HepG2 (cell line): ENCODE measurements around the gene OSBPL8. TPM values are rescaled to one million over a fixed set of nuclear protein-coding genes. Genes with fewer than 3 reads are reported as not detected.

Source experiments
- ATAC-seq: fragments of 200-7000 bp; cut with Tn5 transposase; 3 replicates; pipeline ENCODE4 v1.9.1; 2020; ENCODE audit warnings: mild to moderate bottlenecking, moderate library complexity
- BruUV-seq: library from RNA; stranded (reverse); fragments of 400-500 nt; replicated peaks from 2 replicates; lab custom pipeline; 2021; lab: Mats Ljungman, UMichigan
- CTCF ChIA-PET: fragments of 300-600 bp; formaldehyde crosslinking; extraction: SDS; loops from one replicate; lab custom pipeline; 2021; ENCODE audit warnings: low total read pairs, inconsistent platforms, low intra/inter-chr PET ratio; lab: Yijun Ruan, JAX
- POLR2A ChIA-PET: fragments of 350-600 bp; sonication (Branson Sonifier 250); formaldehyde crosslinking; loops from one replicate; lab custom pipeline; 2020; ENCODE audit warnings: antibody characterized with exemption, inconsistent platforms; lab: Yijun Ruan, JAX
- DNase-seq: peaks from one replicate; pipeline ENCODE4 v3.0.0-alpha.2; 2015; ENCODE audit warnings: low spot score
- FAIRE-seq: peaks from 3 replicates; lab custom pipeline; 2011; peaks lifted over from hg19 to GRCh38; lab: Jason Lieb, UNC
- H2AFZ ChIP-seq: one replicate; pipeline ENCODE4 v1.6.1; 2011; ENCODE audit warnings: low read length, inconsistent platforms
- H3K27ac ChIP-seq: fragments of 300-600 bp; 3 replicates; pipeline ENCODE4 v1.8.0; 2011; ENCODE audit warnings: mixed run types, mild to moderate bottlenecking, mixed read lengths, low read length, inconsistent platforms; ENCODE audit not compliant: insufficient read depth; ENCODE audit errors: extremely low read length
- H3K27me3 ChIP-seq, 2 experiments: fragments of 200-600 bp in 1 of 2; 2 replicates in 1 of 2; 3 replicates in 1 of 2; pipeline versions ENCODE4 v1.6.0 to v1.8.0; 2011; ENCODE audit warnings: low read length in 2 of 2, mild to moderate bottlenecking in 2 of 2, moderate library complexity in 2 of 2, inconsistent platforms in 1 of 2; ENCODE audit not compliant: insufficient read depth in 2 of 2, control insufficient read depth in 1 of 2
- H3K36me3 ChIP-seq, 2 experiments: fragments of 200-600 bp in 1 of 2; replicated peaks in 1 of 2; 2 replicates in 1 of 2; 3 replicates in 1 of 2; pipeline versions ENCODE4 v1.5.1 to v1.8.0; 2011; ENCODE audit warnings: low read length in 2 of 2, inconsistent platforms in 1 of 2; ENCODE audit not compliant: insufficient read depth in 2 of 2, control insufficient read depth in 1 of 2
- H3K4me1 ChIP-seq: 2 replicates; pipeline ENCODE4 v1.5.1; 2012; ENCODE audit warnings: low read length, inconsistent platforms; ENCODE audit not compliant: insufficient read depth
- H3K4me2 ChIP-seq: 2 replicates; pipeline ENCODE4 v1.6.0; 2011; ENCODE audit warnings: low read depth, low read length, inconsistent platforms
- H3K4me3 ChIP-seq, 3 experiments: fragments of 200-600 bp in 1 of 3; sonication (generic), shearing (Covaris generic) in 1 of 3; replicated peaks in 1 of 3; 2 replicates each; pipeline ENCODE4 v1.5.1; 2011 to 2016; ENCODE audit warnings: low read length in 3 of 3, inconsistent platforms in 2 of 3, low read depth in 2 of 3, mild to moderate bottlenecking in 2 of 3, control low read depth in 1 of 3, mixed read lengths in 1 of 3; ENCODE audit not compliant: insufficient read depth in 1 of 3
- H3K79me2 ChIP-seq: one replicate; pipeline ENCODE4 v1.6.1; 2011; ENCODE audit warnings: low read length, inconsistent platforms; ENCODE audit not compliant: insufficient read depth
- H3K9ac ChIP-seq: 2 replicates; pipeline ENCODE4 v1.6.0; 2011; ENCODE audit warnings: mild to moderate bottlenecking, low read depth, low read length, inconsistent platforms; ENCODE audit not compliant: insufficient read depth
- H3K9me3 ChIP-seq: 2 replicates; pipeline ENCODE4 v1.5.1; 2012; ENCODE audit warnings: mild to moderate bottlenecking, low read length
- H4K20me1 ChIP-seq: 2 replicates; pipeline ENCODE4 v1.6.0; 2011; ENCODE audit warnings: inconsistent platforms, mild to moderate bottlenecking, low read length, moderate library complexity; ENCODE audit not compliant: insufficient read depth
- HNRNPH1 ChIP-seq: fragments of 200-400 bp; formaldehyde crosslinking; optimal IDR thresholded peaks from 2 replicates; pipeline ENCODE3; 2017; ENCODE audit warnings: mild to moderate bottlenecking, low read depth, low read length
- PAX8 ChIP-seq: sonication (generic); formaldehyde crosslinking; IDR thresholded peaks from 2 replicates; pipeline ENCODE4 v1.8.0; 2022; ENCODE audit warnings: mild to moderate bottlenecking, missing genetic modification reagents, borderline replicate concordance
- ZBTB7A ChIP-seq: sonication (generic); formaldehyde crosslinking; IDR thresholded peaks from 2 replicates; pipeline ENCODE4 v1.8.0; 2022; ENCODE audit warnings: mild to moderate bottlenecking, missing genetic modification reagents
- ZFP82 ChIP-seq: sonication (generic); formaldehyde crosslinking; IDR thresholded peaks from 2 replicates; pipeline ENCODE4 v1.5.1; 2020; ENCODE audit warnings: mild to moderate bottlenecking, missing genetic modification reagents, borderline replicate concordance
- ZNF850 ChIP-seq: sonication (generic); formaldehyde crosslinking; conservative IDR thresholded peaks from 2 replicates; pipeline ENCODE4 v1.9.0; 2021; ENCODE audit warnings: mild to moderate bottlenecking, missing genetic modification reagents
- ZNF879 ChIP-seq: sonication (generic); formaldehyde crosslinking; IDR thresholded peaks from 2 replicates; pipeline ENCODE4 v1.8.1; 2023; ENCODE audit warnings: missing genetic modification reagents
- ZNF883 ChIP-seq: sonication (generic); formaldehyde crosslinking; IDR thresholded peaks from 2 replicates; pipeline ENCODE4 v1.5.1; 2020; ENCODE audit warnings: mild to moderate bottlenecking, missing genetic modification reagents; ENCODE audit errors: not compliant biosample characterization
- in situ Hi-C: cut with HindIII; loops from 2 replicates; pipeline ENCODE4 v1.10.0; 2017; ENCODE audit warnings: low pct_unique_long_range_greater_than_20kb; ENCODE audit not compliant: extremely low pct_ligation_motif_present
- intact Hi-C: fragments of 100-400 bp; cut with micrococcal nuclease; formaldehyde crosslinking; loops from one replicate; pipeline ENCODE4 v1.10.0; 2022; ENCODE audit not compliant: unreplicated experiment
- polyA plus RNA-seq, 8 experiments: library from polyadenylated mRNA; depleted of rRNA in 3 of 8; stranded (reverse) in 7 of 8; unstranded in 1 of 8; fragments of >200 nt; fragmentation: Illumina TruSeq in 4 of 8; extraction: Trizol in 4 of 8; gene quantifications; 2 replicates each; pipeline versions ENCODE4 v1.2.1 to v1.2.3, GENCODE V29; 2011 to 2016; ENCODE audit warnings: low read depth in 4 of 8, missing spikeins in 1 of 8, mixed read lengths in 1 of 8; ENCODE audit not compliant: insufficient read depth in 1 of 8
- total RNA-seq, 5 experiments: library from RNA; depleted of rRNA; stranded (reverse); fragments of >200 nt; fragmentation: Illumina TruSeq; extraction: Trizol; gene quantifications; 2 replicates each; pipeline ENCODE4 v1.2.3, GENCODE V29; 2016; ENCODE audit warnings: low read depth in 1 of 5
- TF ChIP-seq, protein P1 (sequence below): IDR thresholded peaks from 2 replicates; pipeline ENCODE4 v1.4.0; 2020; ENCODE audit warnings: mild to moderate bottlenecking, missing genetic modification reagents
- TF ChIP-seq, protein P2 (sequence below): sonication (generic); formaldehyde crosslinking; IDR thresholded peaks from 2 replicates; pipeline ENCODE4 v1.5.0; 2020; ENCODE audit warnings: mild to moderate bottlenecking, missing genetic modification reagents, borderline replicate concordance

Gene OSBPL8
- total and polyA plus RNA-seq, 2 of the 13 experiments (the other 11 are each of a cell fraction or from before 2014, with no cell fraction given): 11.0 to 33.9 TPM

DNA sequence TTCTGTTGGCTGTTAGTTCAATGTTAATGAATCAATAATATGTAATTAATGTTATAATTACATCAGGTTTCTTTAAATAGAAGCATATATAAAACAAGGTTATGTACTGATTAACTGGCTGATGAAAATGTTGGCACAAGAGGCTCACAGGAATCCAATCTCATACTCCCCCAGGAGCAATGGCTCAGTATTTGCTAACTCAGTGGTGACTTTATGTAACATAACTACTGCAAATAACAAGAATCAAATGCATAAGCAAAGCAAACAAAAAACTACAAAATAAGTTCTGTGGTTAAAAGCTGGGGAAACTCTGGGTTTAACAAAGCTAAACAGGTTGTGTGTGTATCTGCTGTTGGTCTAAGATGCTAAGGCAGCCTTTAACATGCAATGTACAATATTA, 183.6 kb downstream of the OSBPL8 start:
- H3K36me3 ChIP-seq: peaks cover 1 to 9% of the 10 kb centered on the region in 2 experiments; a peak in 1 of 5 replicates
- H3K79me2 ChIP-seq: no peaks in the 10 kb centered on the region
- H3K9me3 ChIP-seq: no peaks in the 10 kb centered on the region
- no peak overlapping the region for H3K4me3 ChIP-seq
- no peak overlapping the region for H2AFZ ChIP-seq
- intact Hi-C loops (no loop called here), in situ Hi-C loops (no loop called here)
- ATAC-seq (no peak), FAIRE-seq (no peak), DNase-seq (peak; percentile 9)
- H3K27me3 ChIP-seq: no peaks in the 10 kb centered on the region
- BruUV-seq: no TSS peak
- no peaks in the 10 kb centered on the region for H4K20me1 ChIP-seq
- no peak overlapping the region for H3K27ac ChIP-seq
- H3K4me2 ChIP-seq: no peak overlapping the region
- POLR2A ChIA-PET: no interaction called here
- TF ChIP-seq ZNF883 (CRISPR knock-in tag) (no peak), HNRNPH1 (no peak), ZNF879 (CRISPR knock-in tag) (no peak), ZNF850 (CRISPR knock-in tag) (no peak), ZBTB7A (CRISPR knock-in tag) (no peak), PAX8 (no peak), ZFP82 (CRISPR knock-in tag) (no peak)
- TF ChIP-seq, protein P1, sequence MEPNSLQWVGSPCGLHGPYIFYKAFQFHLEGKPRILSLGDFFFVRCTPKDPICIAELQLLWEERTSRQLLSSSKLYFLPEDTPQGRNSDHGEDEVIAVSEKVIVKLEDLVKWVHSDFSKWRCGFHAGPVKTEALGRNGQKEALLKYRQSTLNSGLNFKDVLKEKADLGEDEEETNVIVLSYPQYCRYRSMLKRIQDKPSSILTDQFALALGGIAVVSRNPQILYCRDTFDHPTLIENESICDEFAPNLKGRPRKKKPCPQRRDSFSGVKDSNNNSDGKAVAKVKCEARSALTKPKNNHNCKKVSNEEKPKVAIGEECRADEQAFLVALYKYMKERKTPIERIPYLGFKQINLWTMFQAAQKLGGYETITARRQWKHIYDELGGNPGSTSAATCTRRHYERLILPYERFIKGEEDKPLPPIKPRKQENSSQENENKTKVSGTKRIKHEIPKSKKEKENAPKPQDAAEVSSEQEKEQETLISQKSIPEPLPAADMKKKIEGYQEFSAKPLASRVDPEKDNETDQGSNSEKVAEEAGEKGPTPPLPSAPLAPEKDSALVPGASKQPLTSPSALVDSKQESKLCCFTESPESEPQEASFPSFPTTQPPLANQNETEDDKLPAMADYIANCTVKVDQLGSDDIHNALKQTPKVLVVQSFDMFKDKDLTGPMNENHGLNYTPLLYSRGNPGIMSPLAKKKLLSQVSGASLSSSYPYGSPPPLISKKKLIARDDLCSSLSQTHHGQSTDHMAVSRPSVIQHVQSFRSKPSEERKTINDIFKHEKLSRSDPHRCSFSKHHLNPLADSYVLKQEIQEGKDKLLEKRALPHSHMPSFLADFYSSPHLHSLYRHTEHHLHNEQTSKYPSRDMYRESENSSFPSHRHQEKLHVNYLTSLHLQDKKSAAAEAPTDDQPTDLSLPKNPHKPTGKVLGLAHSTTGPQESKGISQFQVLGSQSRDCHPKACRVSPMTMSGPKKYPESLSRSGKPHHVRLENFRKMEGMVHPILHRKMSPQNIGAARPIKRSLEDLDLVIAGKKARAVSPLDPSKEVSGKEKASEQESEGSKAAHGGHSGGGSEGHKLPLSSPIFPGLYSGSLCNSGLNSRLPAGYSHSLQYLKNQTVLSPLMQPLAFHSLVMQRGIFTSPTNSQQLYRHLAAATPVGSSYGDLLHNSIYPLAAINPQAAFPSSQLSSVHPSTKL (CRISPR knock-in tag): no peak
- TF ChIP-seq, protein P2, sequence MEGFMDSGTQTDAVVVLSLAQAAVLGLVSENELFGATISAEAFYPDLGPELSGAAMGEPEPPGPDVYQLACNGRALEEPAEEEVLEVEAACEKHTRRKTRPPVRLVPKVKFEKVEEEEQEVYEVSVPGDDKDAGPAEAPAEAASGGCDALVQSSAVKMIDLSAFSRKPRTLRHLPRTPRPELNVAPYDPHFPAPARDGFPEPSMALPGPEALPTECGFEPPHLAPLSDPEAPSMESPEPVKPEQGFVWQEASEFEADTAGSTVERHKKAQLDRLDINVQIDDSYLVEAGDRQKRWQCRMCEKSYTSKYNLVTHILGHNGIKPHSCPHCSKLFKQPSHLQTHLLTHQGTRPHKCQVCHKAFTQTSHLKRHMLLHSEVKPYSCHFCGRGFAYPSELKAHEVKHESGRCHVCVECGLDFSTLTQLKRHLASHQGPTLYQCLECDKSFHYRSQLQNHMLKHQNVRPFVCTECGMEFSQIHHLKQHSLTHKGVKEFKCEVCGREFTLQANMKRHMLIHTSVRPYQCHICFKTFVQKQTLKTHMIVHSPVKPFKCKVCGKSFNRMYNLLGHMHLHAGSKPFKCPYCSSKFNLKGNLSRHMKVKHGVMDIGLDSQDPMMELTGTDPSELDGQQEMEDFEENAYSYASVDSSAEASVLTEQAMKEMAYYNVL (CRISPR knock-in tag): no peak
- H3K9ac ChIP-seq: no peak overlapping the region
- H3K4me1 ChIP-seq: no peaks in the 10 kb centered on the region
- CTCF ChIA-PET: no interaction called here
